Measurements from ENCODE around the gene HSD3B2. TPM values are rescaled to one million over a fixed set of nuclear protein-coding genes. Genes with fewer than 3 reads are reported as not detected.

The HSD3B2 gene
- 0.37 TPM in 1 of 2 replicates, not detected in the other for total RNA-seq (2014; rRNA removed; shearing (Covaris generic))

DNA sequence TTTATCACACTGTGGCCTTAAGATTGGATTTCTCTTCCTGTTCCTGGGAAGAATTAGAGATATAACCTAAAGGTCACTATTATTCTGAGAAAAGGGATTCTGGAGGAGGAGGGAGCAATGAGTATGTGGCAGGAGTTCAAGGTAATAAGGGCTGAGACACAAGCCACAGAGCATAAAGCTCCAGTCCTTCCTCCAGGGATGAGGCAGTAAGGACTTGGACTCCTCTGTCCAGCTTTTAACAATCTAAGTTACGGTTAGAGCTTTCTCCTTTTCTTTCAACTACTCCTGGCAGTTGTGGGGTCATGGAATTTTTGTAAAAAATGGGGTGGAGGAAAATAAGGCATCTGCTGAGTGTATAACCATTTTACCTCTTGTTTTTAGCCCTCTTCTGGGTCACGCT, at the start of gene HSD3B2:
TSS of gene HSD3B2 (plus strand) at position 201 of the 400 bp plus-strand sequence. CDS start 270 bp downstream, outside the sequence.

DNA sequence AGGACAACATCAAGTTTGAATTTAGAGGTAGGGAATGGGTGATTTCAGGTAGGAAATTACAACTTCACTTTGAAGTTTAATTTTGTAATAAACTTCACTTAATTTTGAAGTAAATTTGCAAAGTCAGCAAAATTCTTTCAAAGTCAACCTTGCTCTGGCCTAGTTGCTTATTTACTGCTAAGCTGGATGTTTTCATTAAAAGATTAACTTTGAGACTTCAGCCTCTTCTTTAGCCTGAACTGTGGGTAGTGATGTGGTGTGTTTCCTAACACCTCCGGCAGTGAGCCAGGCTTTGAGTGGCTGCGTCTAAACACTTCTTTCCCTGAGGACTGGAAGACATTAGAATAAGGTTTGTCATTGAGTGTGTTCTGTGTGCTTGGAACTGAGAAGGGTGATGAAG, 46.4 kb upstream of the HSD3B2 start, which contains the start of gene HAO2:
TSS of gene HAO2 (plus strand) at position 232 of the 400 bp plus-strand sequence. CDS start 12,301 bp downstream, outside the sequence.

Other genes starting within 250 kb of the HSD3B2 start
- not detected in 2 replicates for gene HAO2, start 46.4 kb upstream of the HSD3B2 start, total RNA-seq (2014; rRNA removed; shearing (Covaris generic))
- not detected in 2 replicates for gene HSD3B1, start 92.1 kb downstream of the HSD3B2 start, total RNA-seq (2014; rRNA removed; shearing (Covaris generic))
- gene ZNF697, start 233.1 kb downstream of the HSD3B2 start, total RNA-seq (2014; rRNA removed; shearing (Covaris generic)) = 27.9 and 31.6 TPM in 2 replicates

Data from A375 (cell line).